ENCODE measurements around the gene DGCR8.

DGCR8 gene

DNA sequence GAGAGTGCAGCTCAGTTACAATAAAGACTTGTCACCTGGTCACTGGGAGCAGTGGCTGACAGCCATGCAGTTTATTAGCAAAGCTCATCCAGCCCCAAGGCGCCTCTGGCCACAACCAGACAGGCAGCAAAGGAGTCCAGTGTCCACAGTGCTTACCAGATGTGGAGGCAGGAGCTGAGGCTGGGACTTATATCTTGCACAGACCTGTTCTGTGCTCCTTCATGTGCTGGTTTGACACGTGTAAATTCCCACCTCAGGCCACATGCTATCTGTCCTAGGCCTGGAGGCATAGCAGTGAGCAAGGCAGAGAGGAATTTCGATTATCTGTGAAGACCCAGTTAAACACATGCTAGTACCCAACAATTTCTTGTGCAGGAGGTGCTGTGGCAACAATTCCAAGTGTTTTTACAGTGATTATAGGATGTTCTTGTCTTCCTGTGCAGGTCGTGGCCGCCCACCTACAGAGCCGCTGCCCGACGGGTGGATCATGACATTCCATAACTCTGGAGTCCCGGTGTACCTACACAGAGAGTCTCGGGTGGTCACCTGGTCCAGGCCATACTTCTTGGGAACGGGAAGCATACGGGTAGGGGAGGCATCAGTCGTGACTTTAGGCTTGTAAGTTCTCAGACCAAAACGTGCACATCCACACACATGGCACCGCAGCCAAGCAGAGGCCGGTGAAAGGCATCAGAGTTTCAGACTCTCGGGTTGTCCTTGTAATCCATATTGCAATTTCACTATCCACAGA is 9.4 kb downstream of the DGCR8 start:
- no peak for TF ChIP-seq EZH2 (IDR thresholded peaks at IDR 0.05; ENCODE audit: borderline replicate concordance, low read depth, low read length, severe bottlenecking)
- TF ChIP-seq CTCF (IDR thresholded peaks at IDR 0.05; ENCODE audit: borderline replicate concordance, extremely low read depth, low read length, poor library complexity, severe bottlenecking) = no peak
- peaks cover 92% of the 10 kb centered on the region for H3K79me2 ChIP-seq (ENCODE audit: insufficient read depth, low read length)
- H3K4me3 ChIP-seq (ENCODE audit: low read depth in 1 of 2, low read length in 2 of 2) = no peak overlapping the region
- H3K9me3 ChIP-seq (ENCODE audit: insufficient read depth, low read length, severe bottlenecking) = no peaks in the 10 kb centered on the region
- DNase-seq (no peak), ATAC-seq (ENCODE audit: insufficient read depth, low read depth) (no peak)
- no peaks in the 10 kb centered on the region for H3K27me3 ChIP-seq (ENCODE audit: insufficient read depth, low read length, poor library complexity)
- no peak overlapping the region for H2AFZ ChIP-seq (ENCODE audit: low read depth, low read length)
- no peak overlapping the region for H3K9ac ChIP-seq (ENCODE audit: low read depth, low read length)
- peaks cover 89% of the 10 kb centered on the region for H4K20me1 ChIP-seq (ENCODE audit: insufficient read depth, low read length)
- no peak overlapping the region for H3K27ac ChIP-seq (ENCODE audit: low read length)
- no peak overlapping the region for H3K4me2 ChIP-seq (ENCODE audit: insufficient read depth, low read length)
- H3K4me1 ChIP-seq (ENCODE audit: insufficient read depth, low read length) = peaks cover 8% of the 10 kb centered on the region; the same call in 1 of the 2 replicates
- peaks cover 100% of the 10 kb centered on the region for H3K36me3 ChIP-seq (ENCODE audit: insufficient read depth, low read length)

DNA sequence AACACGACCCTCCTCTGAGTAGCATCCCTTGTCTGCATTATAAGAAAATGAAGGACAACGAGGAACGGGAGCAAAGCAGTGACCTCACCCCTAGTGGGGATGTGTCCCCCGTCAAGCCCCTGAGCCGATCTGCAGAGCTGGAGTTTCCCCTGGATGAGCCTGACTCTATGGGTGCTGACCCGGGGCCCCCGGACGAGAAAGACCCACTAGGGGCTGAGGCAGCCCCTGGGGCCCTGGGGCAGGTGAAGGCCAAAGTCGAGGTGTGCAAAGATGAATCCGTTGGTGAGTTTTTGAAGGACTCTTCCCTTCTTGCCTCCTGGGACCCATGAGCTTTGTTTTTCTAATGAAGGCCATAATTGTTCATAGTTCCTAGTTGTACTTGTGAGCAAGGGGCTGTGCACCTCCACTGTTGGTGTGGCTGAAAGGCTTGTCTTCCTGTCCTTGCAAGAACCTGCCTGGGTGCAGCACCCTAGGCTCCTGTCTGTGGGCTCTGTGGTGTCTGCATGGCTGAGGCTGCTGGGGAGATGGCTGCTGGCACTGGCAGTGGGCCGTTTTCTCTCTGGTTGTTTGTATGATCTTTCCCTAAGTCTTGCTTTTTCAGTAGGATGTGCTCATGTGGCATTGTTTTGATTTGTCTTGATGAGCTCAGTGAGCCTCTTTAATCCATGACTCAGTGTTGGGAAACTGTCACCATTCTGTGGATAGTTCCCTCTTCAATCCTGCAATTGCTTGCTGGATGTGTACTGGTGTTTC is 10.1 kb downstream of the DGCR8 start:
- Histone ChIP-seq H3K4me2 (ENCODE audit: insufficient read depth, low read length) (no peak overlapping the region), H3K36me3 (ENCODE audit: insufficient read depth, low read length) (peaks cover 100% of the 10 kb centered on the region), H3K9ac (ENCODE audit: low read depth, low read length) (no peak overlapping the region), H3K27ac (ENCODE audit: low read length) (no peak overlapping the region), H2AFZ (ENCODE audit: low read depth, low read length) (no peak overlapping the region), H3K9me3 (ENCODE audit: insufficient read depth, low read length, severe bottlenecking) (no peaks in the 10 kb centered on the region), H3K27me3 (ENCODE audit: insufficient read depth, low read length, poor library complexity) (no peaks in the 10 kb centered on the region), H3K79me2 (ENCODE audit: insufficient read depth, low read length) (peaks cover 92% of the 10 kb centered on the region), H3K4me3 (ENCODE audit: low read depth in 1 of 2, low read length in 2 of 2) (no peak overlapping the region), H4K20me1 (ENCODE audit: insufficient read depth, low read length) (peaks cover 85% of the 10 kb centered on the region), H3K4me1 (ENCODE audit: insufficient read depth, low read length) (0 out of 2 replicates have a peak, but pooled peaks cover under 1% of the 10 kb centered on the region)
- ATAC-seq (ENCODE audit: insufficient read depth, low read depth) = no peak
- no peak for DNase-seq
- TF ChIP-seq CTCF (IDR thresholded peaks at IDR 0.05; ENCODE audit: borderline replicate concordance, extremely low read depth, low read length, poor library complexity, severe bottlenecking) (no peak), EZH2 (IDR thresholded peaks at IDR 0.05; ENCODE audit: borderline replicate concordance, low read depth, low read length, severe bottlenecking) (no peak)

GRCh38 chr22:20090730-20091240 is 10.7 kb downstream of the DGCR8 start:
- Histone ChIP-seq H3K79me2 (ENCODE audit: insufficient read depth, low read length) (peaks cover 91% of the 10 kb centered on the region), H3K4me1 (ENCODE audit: insufficient read depth, low read length) (no peaks in the 10 kb centered on the region), H3K36me3 (ENCODE audit: insufficient read depth, low read length) (peaks cover 100% of the 10 kb centered on the region), H3K27ac (ENCODE audit: low read length) (no peak overlapping the region), H3K4me3 (ENCODE audit: low read depth in 1 of 2, low read length in 2 of 2) (no peak overlapping the region), H3K27me3 (ENCODE audit: insufficient read depth, low read length, poor library complexity) (no peaks in the 10 kb centered on the region), H3K9me3 (ENCODE audit: insufficient read depth, low read length, severe bottlenecking) (no peaks in the 10 kb centered on the region), H3K4me2 (ENCODE audit: insufficient read depth, low read length) (no peak overlapping the region), H2AFZ (ENCODE audit: low read depth, low read length) (no peak overlapping the region), H4K20me1 (ENCODE audit: insufficient read depth, low read length) (peaks cover 78% of the 10 kb centered on the region), H3K9ac (ENCODE audit: low read depth, low read length) (no peak overlapping the region)
- TF ChIP-seq CTCF (IDR thresholded peaks at IDR 0.05; ENCODE audit: borderline replicate concordance, extremely low read depth, low read length, poor library complexity, severe bottlenecking) (no peak), EZH2 (IDR thresholded peaks at IDR 0.05; ENCODE audit: borderline replicate concordance, low read depth, low read length, severe bottlenecking) (no peak)
- ATAC-seq (ENCODE audit: insufficient read depth, low read depth) = no peak
- DNase-seq = no peak
